BLaER1 (cell line): ENCODE data around the gene COL4A5.

Source experiments
- H3K27ac ChIP-seq: shearing (Covaris generic); formaldehyde crosslinking; 2 replicates; pipeline ENCODE4 v1.8.1; 2022
- H3K27me3 ChIP-seq: shearing (Covaris generic); formaldehyde crosslinking; 2 replicates; pipeline ENCODE4 v1.8.1; 2022
- H3K36me3 ChIP-seq: shearing (Covaris generic); formaldehyde crosslinking; 2 replicates; pipeline ENCODE4 v1.8.1; 2022
- H3K4me1 ChIP-seq: shearing (Covaris generic); formaldehyde crosslinking; 2 replicates; pipeline ENCODE4 v1.8.1; 2022
- H3K4me2 ChIP-seq: shearing (Covaris generic); formaldehyde crosslinking; 2 replicates; pipeline ENCODE4 v1.8.1; 2022
- H3K4me3 ChIP-seq: shearing (Covaris generic); formaldehyde crosslinking; 2 replicates; pipeline ENCODE4 v1.8.1; 2022
- H3K9ac ChIP-seq: shearing (Covaris generic); formaldehyde crosslinking; 2 replicates; pipeline ENCODE4 v1.8.1; 2022
- H3K9me3 ChIP-seq: shearing (Covaris generic); formaldehyde crosslinking; 2 replicates; pipeline ENCODE4 v1.8.1; 2022
- H4K20me1 ChIP-seq: shearing (Covaris generic); formaldehyde crosslinking; 2 replicates; pipeline ENCODE4 v1.8.1; 2022
- Cebpa-rat ChIP-seq: shearing (Covaris generic); IDR thresholded peaks from 2 replicates; pipeline ENCODE4 v1.8.1; 2022

COL4A5 gene

GRCh38 chrX:108516184-108516583, 76.5 kb downstream of the COL4A5 start:
- no peaks in the 10 kb centered on the region for H3K36me3 ChIP-seq
- H3K9me3 ChIP-seq, result peaks cover 9% of the 10 kb centered on the region; the same call in 1 of the 2 replicates
- H3K4me2 ChIP-seq, result no peak overlapping the region
- no peaks in the 10 kb centered on the region for H4K20me1 ChIP-seq
- no peak overlapping the region for H3K9ac ChIP-seq
- no peak overlapping the region for H3K27ac ChIP-seq
- TF ChIP-seq Cebpa-rat, result no peak
- no peaks in the 10 kb centered on the region for H3K4me1 ChIP-seq
- H3K27me3 ChIP-seq, result peaks cover 59% of the 10 kb centered on the region
- no peak overlapping the region for H3K4me3 ChIP-seq

- no peak for TF ChIP-seq Cebpa-rat
- H3K9ac ChIP-seq, result no peak overlapping the region
- no peaks in the 10 kb centered on the region for H3K36me3 ChIP-seq
- H3K27ac ChIP-seq, result no peak overlapping the region
- no peak overlapping the region for H3K4me3 ChIP-seq
- peaks cover 32% of the 10 kb centered on the region for H3K27me3 ChIP-seq
- no peaks in the 10 kb centered on the region for H3K4me1 ChIP-seq
- H3K4me2 ChIP-seq, result no peak overlapping the region
- no peaks in the 10 kb centered on the region; the same call in 1 of the 2 replicates for H4K20me1 ChIP-seq
- no peaks in the 10 kb centered on the region for H3K9me3 ChIP-seq
Measured at GRCh38 chrX:108527724-108528123, 88.1 kb downstream of the COL4A5 start.

DNA sequence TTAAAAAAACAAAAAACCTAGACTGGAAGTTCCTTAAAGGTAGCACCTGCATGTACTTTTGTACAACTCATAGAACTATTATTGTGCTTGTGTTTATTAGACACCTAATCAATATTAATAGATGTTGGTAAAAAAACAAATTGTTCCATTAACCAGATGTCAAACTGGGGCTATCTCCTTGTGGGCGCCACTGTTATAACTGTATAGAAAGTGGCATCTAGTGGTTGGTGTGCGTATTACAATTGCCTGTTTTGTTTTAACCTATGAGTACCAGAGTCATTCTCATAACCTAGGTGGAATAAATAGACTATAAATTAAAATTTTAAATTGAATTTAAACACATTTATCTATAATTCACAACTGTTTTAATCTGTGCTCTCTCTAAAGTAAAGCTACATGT, 97.4 kb downstream of the COL4A5 start:
- no peak for TF ChIP-seq Cebpa-rat
- peaks cover 69% of the 10 kb centered on the region for H3K27me3 ChIP-seq
- no peak overlapping the region for H3K27ac ChIP-seq
- H3K4me2 ChIP-seq, result no peak overlapping the region
- H3K9me3 ChIP-seq, result no peaks in the 10 kb centered on the region
- no peaks in the 10 kb centered on the region for H3K36me3 ChIP-seq
- H3K4me3 ChIP-seq, result no peak overlapping the region
- no peak overlapping the region for H3K9ac ChIP-seq
- no peaks in the 10 kb centered on the region for H3K4me1 ChIP-seq
- H4K20me1 ChIP-seq, result no peaks in the 10 kb centered on the region; the same call in 1 of the 2 replicates

DNA sequence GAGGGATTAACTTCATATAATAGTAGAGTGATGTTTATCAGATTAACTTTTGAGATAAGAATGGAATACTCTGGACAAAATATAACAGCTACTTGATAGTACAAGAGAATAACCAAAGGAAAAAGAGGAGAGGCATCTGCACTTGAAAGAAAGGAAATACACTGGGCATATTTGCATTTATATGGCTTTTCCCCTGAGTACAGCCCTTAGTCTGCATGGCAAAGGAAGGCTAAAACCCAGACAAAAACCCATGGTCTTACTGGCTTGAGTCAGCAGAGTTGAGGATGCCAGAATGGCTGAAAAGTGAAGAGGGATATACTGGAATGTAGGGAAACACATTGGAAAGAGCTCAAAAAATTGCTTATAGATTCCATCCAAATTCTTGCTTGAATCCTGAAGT, 101.6 kb downstream of the COL4A5 start:
- no peak overlapping the region for H3K4me2 ChIP-seq
- H3K9me3 ChIP-seq, result no peaks in the 10 kb centered on the region; the same call in 1 of the 2 replicates
- no peaks in the 10 kb centered on the region for H3K4me1 ChIP-seq
- H3K27me3 ChIP-seq, result peaks cover 33% of the 10 kb centered on the region; the same call in 1 of the 2 replicates
- H3K36me3 ChIP-seq, result no peaks in the 10 kb centered on the region
- H3K4me3 ChIP-seq, result no peak overlapping the region
- no peak for TF ChIP-seq Cebpa-rat
- H4K20me1 ChIP-seq, result no peaks in the 10 kb centered on the region
- no peak overlapping the region for H3K27ac ChIP-seq
- no peak overlapping the region for H3K9ac ChIP-seq

- TF ChIP-seq Cebpa-rat, result no peak
- H3K4me2 ChIP-seq, result no peak overlapping the region
- no peak overlapping the region for H3K27ac ChIP-seq
- no peak overlapping the region for H3K4me3 ChIP-seq
- peaks cover 72% of the 10 kb centered on the region for H3K27me3 ChIP-seq
- no peak overlapping the region for H3K9ac ChIP-seq
- H3K4me1 ChIP-seq, result no peaks in the 10 kb centered on the region
- H3K9me3 ChIP-seq, result no peaks in the 10 kb centered on the region
- H3K36me3 ChIP-seq, result no peaks in the 10 kb centered on the region
- peaks cover 4% of the 10 kb centered on the region; the same call in 1 of the 2 replicates for H4K20me1 ChIP-seq
Measured at GRCh38 chrX:108557580-108557979, 117.9 kb downstream of the COL4A5 start.

- H3K9ac ChIP-seq, result no peak overlapping the region
- no peaks in the 10 kb centered on the region for H3K4me1 ChIP-seq
- peaks cover 68% of the 10 kb centered on the region for H3K27me3 ChIP-seq
- no peak overlapping the region for H3K4me2 ChIP-seq
- no peak overlapping the region for H3K4me3 ChIP-seq
- H3K27ac ChIP-seq, result no peak overlapping the region
- TF ChIP-seq Cebpa-rat, result no peak
- peaks cover 4% of the 10 kb centered on the region; the same call in 1 of the 2 replicates for H4K20me1 ChIP-seq
- no peaks in the 10 kb centered on the region for H3K9me3 ChIP-seq
- no peaks in the 10 kb centered on the region for H3K36me3 ChIP-seq
Measured at GRCh38 chrX:108558217-108558616, 118.6 kb downstream of the COL4A5 start.

GRCh38 chrX:108573136-108573535, 133.5 kb downstream of the COL4A5 start:
- no peak overlapping the region for H3K9ac ChIP-seq

GRCh38 chrX:108582151-108582550, 142.5 kb downstream of the COL4A5 start:
- Histone ChIP-seq H3K4me2 (no peak overlapping the region), H3K36me3 (no peaks in the 10 kb centered on the region), H3K27me3 (peaks cover 47% of the 10 kb centered on the region), H3K27ac (no peak overlapping the region), H4K20me1 (no peaks in the 10 kb centered on the region), H3K4me1 (no peaks in the 10 kb centered on the region), H3K4me3 (no peak overlapping the region), H3K9ac (no peak overlapping the region), H3K9me3 (no peaks in the 10 kb centered on the region)
- TF ChIP-seq Cebpa-rat, result no peak

More at GRCh38 chrX:108573136-108573535, 133.5 kb downstream of the COL4A5 start:
- no peak overlapping the region for H3K27ac ChIP-seq
- no peaks in the 10 kb centered on the region for H3K9me3 ChIP-seq
- no peaks in the 10 kb centered on the region for H3K36me3 ChIP-seq
- H3K4me3 ChIP-seq, result no peak overlapping the region
- H3K27me3 ChIP-seq, result peaks cover 65% of the 10 kb centered on the region
- no peaks in the 10 kb centered on the region for H3K4me1 ChIP-seq
- H3K4me2 ChIP-seq, result no peak overlapping the region
- no peaks in the 10 kb centered on the region for H4K20me1 ChIP-seq
- TF ChIP-seq Cebpa-rat, result no peak

- Histone ChIP-seq H3K27ac (no peak overlapping the region), H4K20me1 (no peaks in the 10 kb centered on the region), H3K4me2 (no peak overlapping the region), H3K9ac (no peak overlapping the region), H3K36me3 (no peaks in the 10 kb centered on the region), H3K4me1 (no peaks in the 10 kb centered on the region), H3K9me3 (no peaks in the 10 kb centered on the region), H3K27me3 (peaks cover 57% of the 10 kb centered on the region), H3K4me3 (no peak overlapping the region)
- TF ChIP-seq Cebpa-rat, result no peak
Measured at GRCh38 chrX:108584617-108585211, 145.1 kb downstream of the COL4A5 start.

- no peak overlapping the region for H3K9ac ChIP-seq
- no peaks in the 10 kb centered on the region for H3K4me1 ChIP-seq
- no peak overlapping the region for H3K27ac ChIP-seq
- H3K27me3 ChIP-seq, result peaks cover 71% of the 10 kb centered on the region
- H4K20me1 ChIP-seq, result no peaks in the 10 kb centered on the region
- no peaks in the 10 kb centered on the region for H3K9me3 ChIP-seq
- TF ChIP-seq Cebpa-rat, result no peak
- no peak overlapping the region for H3K4me2 ChIP-seq
- no peaks in the 10 kb centered on the region for H3K36me3 ChIP-seq
- no peak overlapping the region for H3K4me3 ChIP-seq
Measured at GRCh38 chrX:108590496-108590895, 150.9 kb downstream of the COL4A5 start.
